ENCODE results near the gene GAS7.

Gene GAS7

DNA sequence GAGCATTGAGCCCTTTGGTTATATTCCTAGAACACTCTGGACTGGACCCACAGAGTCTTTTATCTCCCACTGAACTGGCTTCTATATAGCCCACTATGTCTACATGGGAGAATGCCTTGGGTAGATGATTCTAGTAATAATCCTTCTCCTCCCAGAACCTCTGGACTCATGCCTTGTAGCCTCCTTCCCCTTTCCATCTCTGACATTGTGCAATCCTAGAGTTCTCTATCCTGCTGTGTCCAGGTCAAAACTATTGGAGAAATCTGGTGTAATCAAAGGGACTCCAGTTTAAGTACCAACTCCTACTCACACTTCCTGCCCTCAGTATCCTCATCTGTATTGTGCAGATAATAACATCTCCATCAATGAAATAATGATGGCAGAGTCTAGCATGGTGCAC lies 302.5 kb downstream of the GAS7 start:
- DNase-seq (ENCODE audit: low read depth): peak; percentile 23
- TF ChIP-seq, protein P1, sequence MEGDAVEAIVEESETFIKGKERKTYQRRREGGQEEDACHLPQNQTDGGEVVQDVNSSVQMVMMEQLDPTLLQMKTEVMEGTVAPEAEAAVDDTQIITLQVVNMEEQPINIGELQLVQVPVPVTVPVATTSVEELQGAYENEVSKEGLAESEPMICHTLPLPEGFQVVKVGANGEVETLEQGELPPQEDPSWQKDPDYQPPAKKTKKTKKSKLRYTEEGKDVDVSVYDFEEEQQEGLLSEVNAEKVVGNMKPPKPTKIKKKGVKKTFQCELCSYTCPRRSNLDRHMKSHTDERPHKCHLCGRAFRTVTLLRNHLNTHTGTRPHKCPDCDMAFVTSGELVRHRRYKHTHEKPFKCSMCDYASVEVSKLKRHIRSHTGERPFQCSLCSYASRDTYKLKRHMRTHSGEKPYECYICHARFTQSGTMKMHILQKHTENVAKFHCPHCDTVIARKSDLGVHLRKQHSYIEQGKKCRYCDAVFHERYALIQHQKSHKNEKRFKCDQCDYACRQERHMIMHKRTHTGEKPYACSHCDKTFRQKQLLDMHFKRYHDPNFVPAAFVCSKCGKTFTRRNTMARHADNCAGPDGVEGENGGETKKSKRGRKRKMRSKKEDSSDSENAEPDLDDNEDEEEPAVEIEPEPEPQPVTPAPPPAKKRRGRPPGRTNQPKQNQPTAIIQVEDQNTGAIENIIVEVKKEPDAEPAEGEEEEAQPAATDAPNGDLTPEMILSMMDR (conservative IDR thresholded peaks at IDR 0.05; ENCODE audit: low read depth, low read length): no peak
- no peak overlapping the region for H3K4me3 ChIP-seq (ENCODE audit: low read depth, low read length)

DNA sequence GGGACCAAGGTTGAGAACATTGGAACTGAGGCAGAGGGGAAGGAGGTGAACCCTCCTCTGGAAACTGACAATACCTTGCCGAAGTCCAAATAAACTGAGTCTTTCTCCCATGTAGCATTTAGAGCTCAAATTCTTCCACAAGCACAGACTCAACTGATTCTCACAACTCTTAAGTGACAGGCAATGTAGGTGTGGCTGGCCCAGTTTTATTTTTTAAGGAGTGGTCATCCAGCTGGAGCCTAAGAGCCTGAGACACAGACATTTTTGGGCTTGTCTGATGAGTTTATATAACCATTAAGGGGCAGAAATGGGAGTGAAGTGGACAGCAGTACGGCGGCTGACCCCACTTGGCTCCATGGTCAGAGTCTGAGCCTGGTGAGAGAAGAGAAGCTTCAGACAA lies 304.2 kb downstream of the GAS7 start:
- DNase-seq (ENCODE audit: low read depth): no peak
- H3K4me3 ChIP-seq (ENCODE audit: low read depth, low read length): no peak overlapping the region
- TF ChIP-seq, protein P1 (conservative IDR thresholded peaks at IDR 0.05; ENCODE audit: low read depth, low read length): no peak

DNA sequence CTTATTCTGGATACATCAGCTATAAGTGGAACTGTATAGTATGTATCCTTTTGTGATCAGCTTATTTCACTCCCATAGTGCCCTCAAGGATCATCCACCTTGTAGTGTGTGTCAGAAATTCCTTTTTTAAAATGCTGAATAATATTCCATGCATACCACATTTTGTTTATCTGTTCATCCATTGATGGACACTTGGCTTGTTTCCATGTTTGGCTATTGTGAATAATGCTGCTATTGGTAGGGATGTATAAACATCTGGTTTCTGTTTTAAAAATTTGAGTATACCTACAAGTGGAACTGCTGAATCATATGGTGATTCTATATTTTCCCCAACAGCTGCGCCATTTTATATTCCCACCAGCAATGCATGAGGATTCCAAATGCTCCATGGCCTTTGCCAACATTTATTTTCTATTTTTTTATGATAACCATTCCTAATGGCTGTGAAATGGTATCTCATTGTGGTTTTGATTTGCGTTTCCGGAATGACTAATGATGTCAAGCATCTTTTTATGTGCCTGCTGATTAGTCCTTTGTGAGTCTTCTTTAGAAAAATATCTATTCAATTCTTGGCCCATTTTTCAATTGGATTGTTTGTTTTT lies 304.9 kb downstream of the GAS7 start:
- TF ChIP-seq, protein P1 (conservative IDR thresholded peaks at IDR 0.05; ENCODE audit: low read depth, low read length): no peak
- DNase-seq (ENCODE audit: low read depth): peak; percentile 45

DNA sequence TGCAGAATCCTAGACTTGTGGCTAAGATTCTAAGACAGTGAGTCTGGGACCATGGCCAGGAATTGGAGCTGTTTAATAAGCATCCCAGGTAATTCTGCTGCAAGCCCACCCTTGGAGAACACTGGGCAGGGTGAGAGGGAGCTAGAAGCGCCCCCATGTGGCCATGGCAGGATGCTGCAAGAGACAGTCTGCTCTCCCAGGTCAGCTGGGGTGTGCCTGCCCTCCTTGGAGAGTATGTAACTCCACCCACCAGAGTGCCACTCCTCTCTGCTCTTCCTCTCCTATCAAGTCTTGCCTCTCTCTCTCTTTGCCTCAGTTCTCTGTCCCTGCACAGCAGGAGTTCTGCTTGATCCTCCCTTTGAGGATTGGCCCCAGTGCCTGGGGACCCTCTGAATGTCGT lies 308.3 kb downstream of the GAS7 start:
- DNase-seq (ENCODE audit: low read depth): peak; percentile 46
- TF ChIP-seq, protein P1 (conservative IDR thresholded peaks at IDR 0.05; ENCODE audit: low read depth, low read length): peak; percentile 80
- H3K4me3 ChIP-seq (ENCODE audit: low read depth, low read length): no peak overlapping the region

More for the DNA sequence above, 304.9 kb downstream of the GAS7 start:
- no peak overlapping the region for H3K4me3 ChIP-seq (ENCODE audit: low read depth, low read length)

DNA sequence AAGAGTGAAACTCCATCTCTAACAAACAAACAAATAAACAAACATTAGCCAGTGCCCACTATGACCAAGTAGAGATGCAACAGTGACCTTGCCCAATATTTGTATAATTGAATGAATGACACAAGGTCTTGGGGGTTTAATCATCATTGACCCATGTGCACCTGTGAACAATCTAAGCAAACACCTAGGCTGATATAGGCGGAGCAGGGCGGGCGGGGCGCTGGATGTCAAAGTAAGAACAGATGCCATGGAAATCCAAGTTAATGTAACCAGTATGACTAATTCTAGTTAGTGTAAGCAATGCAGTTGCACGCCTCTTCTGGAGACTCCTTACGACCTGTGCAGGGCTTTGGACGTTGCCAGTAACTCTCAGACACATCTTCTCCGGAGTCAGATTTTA lies 310.9 kb downstream of the GAS7 start:
- H3K4me3 ChIP-seq (ENCODE audit: low read depth, low read length): no peak overlapping the region
- TF ChIP-seq, protein P1 (conservative IDR thresholded peaks at IDR 0.05; ENCODE audit: low read depth, low read length): no peak
- no peak for DNase-seq (ENCODE audit: low read depth)

DNA sequence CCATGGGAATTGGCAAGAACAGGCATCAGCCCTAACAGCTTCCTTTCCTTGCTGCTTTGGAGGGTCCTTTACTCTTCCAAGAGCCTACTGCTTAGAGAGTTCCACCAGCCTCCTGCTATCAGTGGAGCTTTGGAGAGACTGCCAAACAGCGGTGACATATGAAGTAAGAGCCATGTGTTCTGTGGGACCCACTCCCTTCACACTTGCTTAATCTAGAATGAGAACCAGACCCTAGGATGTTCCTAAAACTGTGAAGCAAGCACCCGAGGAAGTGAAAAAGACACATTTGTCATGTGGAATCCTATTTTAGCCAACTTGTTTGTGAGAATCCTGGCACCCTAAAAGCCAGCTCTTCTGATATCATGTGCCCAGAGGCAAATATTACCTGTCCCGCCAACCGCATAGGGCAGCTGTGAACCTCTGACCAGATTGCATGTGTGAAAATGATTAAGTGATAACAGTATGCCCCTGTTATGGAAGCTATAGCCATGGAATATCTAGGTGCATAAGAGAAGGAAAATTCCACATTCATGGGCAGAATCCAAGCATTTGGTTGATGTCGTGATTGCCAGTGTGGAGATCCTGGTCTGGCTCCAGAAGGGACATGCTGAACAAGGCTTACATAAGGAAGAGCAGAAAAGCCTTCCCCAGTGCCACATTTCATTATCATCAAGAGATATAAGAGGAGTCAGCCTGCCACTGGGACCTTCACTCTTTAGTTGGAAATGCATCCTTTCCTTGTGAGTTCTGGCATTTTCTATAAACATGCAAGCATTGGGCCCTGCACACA lies 312.1 kb downstream of the GAS7 start:
- TF ChIP-seq, protein P1 (conservative IDR thresholded peaks at IDR 0.05; ENCODE audit: low read depth, low read length): no peak
- no peak for DNase-seq (ENCODE audit: low read depth)
- H3K4me3 ChIP-seq (ENCODE audit: low read depth, low read length): no peak overlapping the region

DNA sequence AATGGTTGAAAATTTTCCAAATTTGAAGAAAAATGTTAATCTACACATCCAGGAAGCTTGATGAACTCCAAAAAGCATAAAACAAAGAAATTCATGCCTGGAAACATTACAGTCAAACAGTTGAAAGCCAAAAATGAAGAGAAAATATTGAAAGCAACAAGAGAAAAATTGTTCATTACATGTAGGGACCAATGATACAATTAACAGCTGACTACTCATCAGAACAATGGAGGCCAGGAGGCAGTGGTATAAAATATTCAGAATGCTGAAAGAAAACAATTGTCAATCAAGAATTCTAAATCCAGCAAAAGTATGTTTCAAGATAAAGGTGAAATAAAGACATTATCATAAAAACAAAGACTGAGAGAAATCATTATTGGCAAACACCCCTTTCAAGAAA lies 315.0 kb downstream of the GAS7 start:
- no peak for DNase-seq (ENCODE audit: low read depth)
- H3K4me3 ChIP-seq (ENCODE audit: low read depth, low read length): no peak overlapping the region
- TF ChIP-seq, protein P1 (conservative IDR thresholded peaks at IDR 0.05; ENCODE audit: low read depth, low read length): no peak

Measured in choroid plexus epithelial cell (primary cell).